ENCODE data around the gene ZNF417. TPM values are rescaled to one million over a fixed set of nuclear protein-coding genes. Genes with fewer than 3 reads are reported as not detected.
A peak's percentile ranks its signal among the peaks of the same experiment; 100 is the strongest.

Gene ZNF417
- total and polyA plus RNA-seq, 2 of the 8 experiments (the other 6 are each of a cell fraction or from before 2014, with no cell fraction given) = 5.4 to 19.2 TPM

DNA sequence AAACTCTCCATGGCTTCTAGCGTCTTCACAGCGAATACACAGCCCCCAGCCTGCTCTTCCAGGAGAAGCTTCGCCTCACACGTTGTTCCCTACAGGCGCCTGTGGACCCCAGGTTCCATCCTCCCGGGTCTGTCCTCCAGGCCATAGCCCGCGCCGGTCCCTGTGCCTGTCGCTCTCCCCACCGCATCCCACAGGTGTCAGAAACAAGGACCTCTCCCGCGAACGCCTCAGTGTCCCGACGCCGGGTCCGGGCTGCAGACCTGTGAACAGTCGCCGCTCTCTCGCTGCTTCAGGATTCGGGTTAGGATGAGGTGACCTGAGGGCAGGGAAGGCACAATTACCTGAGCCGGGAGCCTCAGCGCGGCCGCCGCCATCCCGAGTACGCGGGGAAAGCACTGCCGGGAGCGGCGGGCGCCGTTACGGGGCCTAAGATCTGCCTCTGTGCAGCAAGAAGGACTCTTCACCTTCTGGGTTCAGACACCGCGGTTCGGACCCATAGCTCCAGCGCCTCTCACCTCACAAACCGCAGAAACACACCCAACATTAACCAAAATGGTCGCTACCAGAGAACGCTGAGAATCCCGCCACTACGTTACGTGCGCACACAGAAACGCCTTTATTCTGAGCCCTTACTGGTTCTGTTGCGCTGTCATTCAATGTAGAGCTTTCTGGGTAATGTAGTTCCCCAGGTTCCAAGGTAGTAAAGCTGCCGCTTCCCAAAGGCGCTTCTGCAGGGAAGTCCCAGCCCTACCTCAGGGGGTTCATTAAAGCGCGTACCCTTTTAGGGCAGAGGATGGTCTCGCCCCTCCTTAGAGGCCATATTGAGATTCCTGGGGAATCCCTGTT, 18.7 kb upstream of the ZNF417 start, which contains the start of gene ZNF418:
Gene ZNF418 (minus strand): TSS at position 583 of the 846 bp plus-strand sequence. CDS start 1,580 bp downstream, outside the sequence.
- peak within 1 kb of the TSS; percentile 85 to 95 (median 94) for H3K4me3 ChIP-seq (ENCODE audit: extremely low read depth in 1 of 4, insufficient read depth in 2 of 4, low read depth in 3 of 4, low read length in 4 of 4)
- H3K14ac ChIP-seq (ENCODE audit: insufficient read length) = peak within 1 kb of the TSS; percentile 8
- CTCF ChIA-PET (ENCODE audit: partially characterized antibody) = interaction anchor here (1.8 kb wide), 1 partner anchor 18 kb away, joined by 5 read pairs; the partner anchor contains the start of gene ZNF417
- peak; percentile 91 for TF ChIP-seq CREB1 (IDR thresholded peaks at IDR 0.05)
- no peak for TF ChIP-seq CBX5 (IDR thresholded peaks at IDR 0.05; ENCODE audit: low read depth, low read length)
- peak; percentile 93 for TF ChIP-seq SIX5 (IDR thresholded peaks at IDR 0.05; ENCODE audit: low read depth, low read length)
- TF ChIP-seq ZNF274 (IDR thresholded peaks at IDR 0.05; ENCODE audit: borderline replicate concordance, extremely low read depth, low read length) = no peak
- TF ChIP-seq TAF1 (IDR thresholded peaks at IDR 0.05; ENCODE audit: low read depth, low read length) = peak; percentile 81
- no peak for TF ChIP-seq EGR1 (IDR thresholded peaks at IDR 0.05; ENCODE audit: borderline replicate concordance, low read depth, low read length)
- TF ChIP-seq RXRA (IDR thresholded peaks at IDR 0.05; ENCODE audit: insufficient read depth, low read depth, low read length) = no peak

More for the DNA sequence above, 18.7 kb upstream of the ZNF417 start, which contains the start of gene ZNF418:
- Histone ChIP-seq H3K79me1 (ENCODE audit: low read depth, low read length) (peaks cover 10% of the 10 kb centered on the region), H4K20me1 (replicated peaks in 1 of 2; ENCODE audit: control insufficient read depth in 1 of 2, insufficient read depth in 2 of 2, low read length in 2 of 2) (no peaks in the 10 kb centered on the region), H3K9me3 (ENCODE audit: insufficient read depth in 2 of 2, low read depth in 1 of 2, low read length in 1 of 2) (peaks cover 3 to 7% of the 10 kb centered on the region in 2 experiments), H4K91ac (replicated peaks; ENCODE audit: insufficient read length, low read length) (no peak within 1 kb of the TSS), H3K56ac (replicated peaks; ENCODE audit: insufficient read length, low read depth, low read length) (peak within 1 kb of the TSS; percentile 84), H2BK15ac (ENCODE audit: low read length) (0 out of 2 replicates have a peak within 1 kb of the TSS, but pooled peaks have one; percentile 46), H2AFZ (ENCODE audit: low read length) (peak within 1 kb of the TSS; percentile 58; the same call in 1 of the 2 replicates), H3K79me2 (ENCODE audit: control insufficient read depth in 1 of 2, insufficient read depth in 2 of 2, low read length in 2 of 2) (peaks cover 6 to 39% of the 10 kb centered on the region in 2 experiments), H3K23me2 (ENCODE audit: low read depth, low read length) (peaks cover 5% of the 10 kb centered on the region), H2AK5ac (ENCODE audit: low read depth, low read length) (no peak within 1 kb of the TSS), H4K8ac (ENCODE audit: extremely low read depth, insufficient read depth, low read length) (peak within 1 kb of the TSS; percentile 99), H2BK12ac (ENCODE audit: low read depth, low read length) (peak within 1 kb of the TSS; percentile 18; the same call in 1 of the 2 replicates), H2BK20ac (ENCODE audit: low read length) (no peak within 1 kb of the TSS), H3K9ac (replicated peaks in 1 of 4; ENCODE audit: extremely low read depth in 1 of 4, low read depth in 3 of 4, low read length in 3 of 4) (peak within 1 kb of the TSS; percentile 95 to 99 (median 98)), H3K27ac (ENCODE audit: low read depth, low read length) (peak within 1 kb of the TSS; percentile 94), H3K4me2 (ENCODE audit: insufficient read depth in 1 of 2, low read depth in 2 of 2, low read length in 2 of 2) (peak within 1 kb of the TSS; percentile 95 to 98), H2BK5ac (ENCODE audit: low read depth, low read length) (peak within 1 kb of the TSS; percentile 93), H3K36me3 (ENCODE audit: control insufficient read depth in 2 of 4, insufficient read depth in 4 of 4, low read length in 3 of 4) (peaks cover 8 to 32% (median 19%) of the 10 kb centered on the region in 4 experiments; a peak in 7 of 8 replicates), H3K4me1 (replicated peaks in 1 of 4; ENCODE audit: control insufficient read depth in 3 of 4, insufficient read depth in 4 of 4, low read length in 3 of 4) (peaks cover 0 to 6% (median 3%) of the 10 kb centered on the region in 4 experiments; a peak in 4 of 7 replicates), H3K27me3 (replicated peaks in 1 of 4; ENCODE audit: control insufficient read depth in 3 of 4, extremely low read depth in 1 of 4, insufficient read depth in 3 of 4, low read length in 3 of 4) (no peaks in the 10 kb centered on the region), H2BK120ac (replicated peaks; ENCODE audit: low read depth, low read length) (no peak within 1 kb of the TSS), H3K23ac (ENCODE audit: insufficient read length) (no peak within 1 kb of the TSS), H4K5ac (ENCODE audit: insufficient read length, low read depth, low read length) (peak within 1 kb of the TSS; percentile 59), H3K4ac (replicated peaks; ENCODE audit: insufficient read length, low read depth, low read length) (no peak within 1 kb of the TSS), H3K18ac (ENCODE audit: extremely low read depth, low read length) (peak within 1 kb of the TSS; percentile 52; the same call in 1 of the 2 replicates)
- peak; percentile 97 for FAIRE-seq
- DNase-seq (ENCODE audit: low read depth in 1 of 2, low spot score in 2 of 2) = peak; percentile 60 to 72
- 3% methylated on average over 54 of the region's 54 CpGs; no CpG with 5 or more reads in 1 of the 2 experiments for WGBS, 2 experiments (ENCODE audit: extremely low coverage in 1 of 2, insufficient coverage in 1 of 2, insufficient read length in 1 of 2, insufficient replicate concordance in 2 of 2, low coverage in 1 of 2, low lambda C conversion rate in 2 of 2, missing lambda C conversion rate in 1 of 2)
- POLR2A ChIA-PET (ENCODE audit: partially characterized antibody) = interaction anchor here (0.7 to 4.4 kb wide), 32 partner anchors 9 to 268 kb away, joined by 3 to 35 read pairs (median 4); partner anchors contain the start of genes ZNF135, ZNF256, ZNF274 and ZNF329
